CD4-positive, alpha-beta T cell treated with Interleukin-12 subunit alpha and Interleukin-12 subunit beta, for 1 hour (primary cell): ENCODE results near the gene F10.
"Not testable (repeated sequence)": the region's sequence is repeated elsewhere in the genome, so short reads cannot be mapped to it uniquely, and the experiment has no call there.

ENCODE experiments used
- DNase-seq: peaks from one replicate; pipeline ENCODE4 v3.0.0-alpha.2; 2020

Gene F10

GRCh38 chr13:113102727-113103126 lies 19.9 kb upstream of the F10 start:
- no peak for DNase-seq

GRCh38 chr13:113103646-113104045 lies 19.0 kb upstream of the F10 start:
- DNase-seq, result no peak

DNA sequence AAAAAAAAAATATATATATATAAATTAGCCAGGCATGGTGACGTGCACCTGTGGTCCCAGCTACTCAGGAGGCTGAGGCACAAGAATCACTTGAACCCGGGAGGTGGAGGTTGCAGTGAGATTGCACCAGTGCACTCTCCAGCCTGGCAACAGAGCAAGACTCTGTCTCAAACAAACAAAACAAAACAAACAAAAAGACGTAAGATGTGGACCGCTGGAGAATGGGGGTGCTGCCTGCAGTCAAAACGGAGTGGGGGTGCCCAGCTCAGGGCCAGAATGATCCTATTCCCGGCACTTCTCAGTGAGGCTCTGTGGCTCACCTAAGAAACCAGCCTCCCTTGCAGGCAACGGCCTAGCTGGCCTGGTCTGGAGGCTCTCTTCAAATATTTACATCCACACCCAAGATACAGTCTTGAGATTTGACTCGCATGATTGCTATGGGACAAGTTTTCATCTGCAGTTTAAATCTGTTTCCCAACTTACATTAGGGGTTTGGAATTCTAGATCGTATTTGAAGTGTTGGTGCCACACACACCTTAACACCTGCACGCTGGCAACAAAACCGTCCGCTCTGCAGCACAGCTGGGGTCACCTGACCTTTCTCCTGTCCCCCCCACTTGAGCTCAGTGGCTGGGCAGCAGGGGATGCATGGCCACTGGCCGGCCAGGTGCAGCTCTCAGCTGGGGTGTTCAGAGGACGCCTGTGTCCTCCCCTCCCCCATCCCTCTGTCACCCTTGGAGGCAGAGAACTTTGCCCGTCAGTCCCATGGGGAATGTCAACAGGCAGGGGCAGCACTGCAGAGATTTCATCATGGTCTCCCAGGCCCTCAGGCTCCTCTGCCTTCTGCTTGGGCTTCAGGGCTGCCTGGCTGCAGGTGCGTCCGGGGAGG lies 17.3 kb upstream of the F10 start, which contains the start of gene F7:
Gene F7, plus strand, starts transcription at position 760 of the 889 bp plus-strand sequence. Its CDS starts 51 bp downstream, at position 811.
- DNase-seq, result no peak

GRCh38 chr13:113105921-113106452 lies 16.6 kb upstream of the F10 start:
- DNase-seq, result no peak

GRCh38 chr13:113106711-113107351 lies 15.8 kb upstream of the F10 start:
- no peak for DNase-seq

GRCh38 chr13:113108521-113108920 lies 14.1 kb upstream of the F10 start:
- DNase-seq, result not testable (repeated sequence)

GRCh38 chr13:113109151-113110047 lies 13.2 kb upstream of the F10 start:
- no peak for DNase-seq

- peak; percentile 17 for DNase-seq
Observed at GRCh38 chr13:113110048-113110851, 12.3 kb upstream of the F10 start.

DNA sequence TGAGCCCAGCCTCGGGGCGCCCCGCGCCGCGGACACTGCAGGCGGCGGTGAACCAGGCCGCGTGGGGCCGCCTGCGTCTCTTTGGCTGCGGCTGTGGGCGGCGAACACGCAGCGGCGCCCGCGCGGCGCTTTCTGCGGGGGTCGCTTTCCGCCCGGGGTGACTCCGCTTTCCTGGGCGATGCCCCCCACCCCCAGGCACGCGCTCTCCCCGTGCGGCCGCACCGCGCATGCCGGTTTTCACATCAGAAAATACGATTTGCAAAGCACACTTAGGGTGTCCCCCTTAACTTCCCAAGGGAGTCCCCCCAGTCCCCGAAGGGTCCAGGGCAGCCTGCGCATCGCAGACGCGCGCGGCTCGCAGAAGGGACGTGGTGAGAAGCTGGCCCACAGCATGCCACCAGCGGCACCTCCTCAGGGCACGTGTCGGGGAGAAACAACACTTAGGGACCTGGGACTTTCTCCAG lies 11.7 kb upstream of the F10 start:
- DNase-seq, result no peak

DNA sequence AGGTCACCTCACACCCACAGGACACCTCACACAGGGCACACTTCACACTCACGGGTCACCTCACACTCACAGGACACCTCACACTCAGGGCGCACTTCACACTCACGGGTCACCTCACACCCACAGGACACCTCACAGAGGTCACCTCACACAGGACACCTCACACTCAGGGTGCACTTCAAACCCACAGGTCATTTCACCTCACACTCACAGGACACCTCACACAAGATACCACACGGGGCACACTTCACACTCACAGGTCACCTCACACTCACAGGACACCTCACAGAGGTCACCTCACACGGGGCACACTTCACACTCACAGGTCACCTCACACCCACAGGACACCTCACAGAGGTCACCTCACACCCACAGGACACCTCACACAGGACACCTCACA lies 10.8 kb upstream of the F10 start:
- DNase-seq, result not testable (repeated sequence)

DNA sequence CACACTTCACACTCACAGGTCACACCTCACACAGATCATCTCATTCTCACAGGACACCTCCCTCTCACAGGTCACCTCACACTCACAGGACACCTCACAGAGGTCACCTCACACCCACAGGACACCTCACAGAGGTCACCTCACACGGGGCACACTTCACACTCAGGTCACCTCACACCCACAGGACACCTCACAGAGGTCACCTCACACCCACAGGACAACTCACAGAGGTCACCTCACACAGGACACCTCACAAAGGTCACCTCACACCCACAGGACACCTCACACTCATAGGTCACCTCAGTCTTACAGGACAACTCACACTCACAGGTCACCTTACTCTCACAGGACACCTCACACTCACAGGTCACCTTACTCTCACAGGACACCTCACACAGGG lies 10.1 kb upstream of the F10 start:
- DNase-seq, result not testable (repeated sequence)

DNA sequence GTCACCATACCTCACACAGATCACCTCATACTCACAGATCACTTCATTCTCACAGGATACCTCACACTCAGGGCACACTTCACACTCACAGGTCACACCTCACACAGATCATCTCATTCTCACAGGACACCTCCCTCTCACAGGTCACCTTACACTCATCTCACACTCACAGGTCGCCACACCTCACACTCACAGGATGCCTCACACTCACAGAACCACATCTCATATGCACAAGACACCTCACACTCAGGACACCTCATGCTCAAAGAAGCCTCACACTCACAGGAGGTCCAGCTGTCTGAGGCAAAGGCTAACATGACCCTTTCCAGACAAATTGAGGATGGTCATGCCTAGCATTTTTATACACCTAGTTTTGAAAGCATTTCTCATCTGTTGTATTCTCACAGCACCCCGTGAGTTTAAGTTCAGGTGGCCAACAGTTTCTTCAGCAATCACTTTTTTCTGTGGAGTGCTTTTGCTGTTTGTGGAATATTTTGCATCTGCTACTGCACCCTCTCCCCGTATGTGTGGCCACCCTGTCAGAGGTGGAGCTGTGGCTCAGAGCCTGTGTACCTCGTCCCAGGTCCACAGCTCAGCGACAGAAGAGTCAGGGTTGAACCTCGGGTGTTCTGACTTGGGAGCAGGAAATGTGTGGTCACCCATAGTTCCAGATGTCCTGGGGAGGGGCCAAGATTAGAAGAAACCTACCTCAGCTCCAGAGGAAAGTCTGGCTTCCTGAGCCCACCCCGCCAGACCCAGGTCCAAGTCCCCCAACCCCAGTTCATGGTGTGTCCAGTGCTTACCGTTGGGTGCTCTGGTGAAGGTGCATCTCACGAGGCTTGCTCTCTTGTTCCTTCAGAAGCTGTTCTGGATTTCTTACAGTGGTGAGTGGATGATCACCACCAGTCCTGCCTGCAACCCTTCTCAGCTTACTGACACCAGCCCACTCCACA lies 9.4 kb upstream of the F10 start:
- DNase-seq, result no peak

DNA sequence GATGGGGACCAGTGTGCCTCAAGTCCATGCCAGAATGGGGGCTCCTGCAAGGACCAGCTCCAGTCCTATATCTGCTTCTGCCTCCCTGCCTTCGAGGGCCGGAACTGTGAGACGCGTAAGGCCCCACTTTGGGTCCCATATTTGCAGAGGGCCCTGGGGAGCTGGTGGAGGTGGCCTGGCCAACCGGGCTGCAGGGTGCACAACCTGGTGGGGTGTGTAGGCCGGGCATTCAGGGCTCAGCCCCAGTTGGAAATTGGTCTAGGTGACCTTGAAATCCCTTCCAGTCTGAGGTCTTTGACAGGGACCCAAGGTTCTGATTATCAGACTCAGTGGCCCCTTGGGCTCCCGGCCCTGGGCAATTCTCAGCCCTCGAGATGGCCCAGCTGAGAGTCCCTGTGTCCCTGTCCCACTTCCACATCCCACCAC lies 8.7 kb upstream of the F10 start:
- DNase-seq, result no peak

DNA sequence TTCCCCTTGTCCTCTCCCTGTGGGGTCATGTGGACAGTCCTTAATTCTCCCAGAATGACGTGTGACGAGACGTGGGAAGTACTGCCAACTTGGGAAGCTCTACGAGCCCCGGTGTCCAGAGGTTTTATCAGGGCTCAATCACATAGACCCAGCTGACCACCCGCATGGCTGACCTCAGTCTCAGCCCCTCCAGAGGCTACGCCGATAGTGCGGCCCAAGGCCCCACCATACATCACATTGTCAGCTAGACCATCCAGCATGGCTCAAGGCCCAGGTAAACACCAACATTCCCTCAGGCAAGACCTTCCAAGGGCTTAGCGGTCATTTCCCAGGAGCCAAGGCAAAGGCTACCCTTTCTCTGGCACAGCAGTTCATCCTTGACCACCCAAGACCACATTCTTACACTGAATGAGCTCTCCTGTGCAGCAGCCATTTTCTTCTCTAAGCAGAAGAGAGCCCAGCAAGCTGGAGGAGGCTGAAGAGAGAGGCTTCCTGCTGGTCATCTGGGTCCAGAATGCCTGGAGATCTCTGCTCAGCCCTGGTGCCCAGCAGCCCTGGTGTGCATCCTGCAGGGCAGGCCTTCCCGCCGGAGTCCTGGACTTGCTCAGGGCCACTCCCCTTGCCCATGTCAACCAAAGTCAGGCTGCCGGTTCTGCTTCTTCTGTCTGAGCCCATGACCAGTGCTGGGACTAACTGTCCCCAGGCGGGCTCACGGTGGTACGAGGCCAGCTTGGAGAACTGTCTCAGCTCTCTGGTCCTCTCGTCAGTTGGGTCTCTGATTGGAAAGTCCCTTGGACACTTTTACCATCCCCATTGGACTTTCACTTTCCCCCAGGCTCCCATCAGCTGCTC lies 7.9 kb upstream of the F10 start:
- DNase-seq, result no peak

- DNase-seq, result no peak
Observed at GRCh38 chr13:113115363-113116205, 7.0 kb upstream of the F10 start.

DNA sequence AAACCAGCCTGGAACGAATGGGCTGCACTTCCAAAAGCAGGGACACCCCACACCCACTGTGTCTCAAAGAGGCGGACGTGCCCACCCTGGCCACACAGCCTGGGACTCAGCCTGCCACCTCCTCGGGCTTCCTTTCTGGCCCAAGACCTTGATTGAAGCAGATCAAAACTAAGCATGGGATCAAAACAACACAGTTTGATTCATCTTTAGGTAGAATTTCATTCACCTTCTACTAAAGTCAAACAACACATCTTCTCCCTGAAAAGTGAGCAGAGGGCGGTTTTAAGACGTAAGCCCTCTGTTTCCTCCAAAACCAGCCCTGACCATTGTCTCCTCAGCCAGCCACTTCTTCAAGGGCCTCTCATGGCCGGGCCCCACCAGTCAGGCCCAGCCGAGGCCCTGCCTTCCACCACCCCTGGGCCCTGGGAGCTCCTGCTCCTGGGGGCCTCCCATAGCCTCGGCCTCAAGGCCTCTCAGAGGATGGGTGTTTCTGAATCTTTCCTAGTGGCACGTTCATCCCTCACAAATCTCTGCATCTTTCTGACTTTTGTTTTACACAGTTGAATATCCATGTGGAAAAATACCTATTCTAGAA lies 6.3 kb upstream of the F10 start:
- DNase-seq, result no peak

DNA sequence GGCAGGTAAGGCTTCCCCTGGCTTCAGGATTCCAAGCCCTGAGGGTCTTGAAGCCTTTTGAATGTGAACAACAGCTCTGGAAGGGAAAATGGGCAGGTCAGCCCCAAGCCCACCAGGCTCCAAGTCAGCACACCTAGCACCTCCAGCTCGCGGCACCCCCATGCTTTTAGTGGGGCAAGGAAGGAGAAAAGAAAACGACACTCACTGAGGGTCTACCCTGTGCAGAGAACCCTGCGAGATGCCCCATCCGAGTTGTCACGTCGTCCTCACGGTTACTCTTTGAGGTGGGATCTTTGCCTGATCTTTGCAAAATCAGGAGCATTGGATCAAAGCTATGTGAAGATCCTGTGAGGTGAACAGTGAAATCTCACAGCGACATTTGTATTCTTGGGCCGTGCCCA lies 5.7 kb upstream of the F10 start:
- no peak for DNase-seq

DNA sequence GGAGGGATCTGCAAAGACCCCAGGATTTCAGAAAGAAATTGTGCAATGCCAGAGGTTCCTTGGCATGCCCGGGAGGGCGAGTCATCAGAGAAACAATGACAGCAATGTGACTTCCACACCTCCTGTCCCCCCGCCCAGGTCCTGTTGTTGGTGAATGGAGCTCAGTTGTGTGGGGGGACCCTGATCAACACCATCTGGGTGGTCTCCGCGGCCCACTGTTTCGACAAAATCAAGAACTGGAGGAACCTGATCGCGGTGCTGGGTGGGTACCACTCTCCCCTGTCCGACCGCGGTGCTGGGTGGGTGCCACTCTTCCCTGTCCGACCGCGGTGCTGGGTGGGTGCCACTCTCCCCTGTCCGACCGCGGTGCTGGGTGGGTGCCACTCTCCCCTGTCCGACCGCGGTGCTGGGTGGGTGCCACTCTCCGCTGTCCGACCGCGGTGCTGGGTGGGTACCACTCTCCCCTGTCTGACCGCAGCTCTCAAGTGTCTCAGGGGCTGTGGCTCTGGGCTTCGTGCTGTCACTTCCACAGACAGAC lies 5.2 kb upstream of the F10 start:
- DNase-seq, result no peak
